SIG-M5 treated with dmso at 0.1 percent for 504 hours (cell line): ENCODE data around the gene MAD2L1.

Experiments
- DNase-seq: peaks from one replicate; lab custom pipeline; 2025; ENCODE audit not compliant: unreplicated experiment; lab: John Stamatoyannopoulos, UW

MAD2L1 gene

GRCh38 chr4:120059036-120059435 lies 7.6 kb downstream of the MAD2L1 start:
- DNase-seq: no peak

- no peak for DNase-seq
Measured at GRCh38 chr4:120057416-120057815, 9.2 kb downstream of the MAD2L1 start.

GRCh38 chr4:120056246-120056645 lies 10.4 kb downstream of the MAD2L1 start:
- peak; percentile 20 for DNase-seq

- DNase-seq: no peak
Measured at GRCh38 chr4:120055795-120056194, 10.9 kb downstream of the MAD2L1 start.

GRCh38 chr4:120055162-120055561 lies 11.5 kb downstream of the MAD2L1 start:
- DNase-seq: no peak

GRCh38 chr4:120053911-120054310 lies 12.7 kb downstream of the MAD2L1 start:
- peak; percentile 40 for DNase-seq

GRCh38 chr4:120052856-120053255 lies 13.8 kb downstream of the MAD2L1 start:
- peak; percentile 38 for DNase-seq

- DNase-seq: no peak
Measured at GRCh38 chr4:120051253-120051652, 15.4 kb downstream of the MAD2L1 start.

GRCh38 chr4:120049732-120050494 lies 16.7 kb downstream of the MAD2L1 start:
- DNase-seq: peak; percentile 84

GRCh38 chr4:120043828-120044227 lies 22.8 kb downstream of the MAD2L1 start:
- no peak for DNase-seq

GRCh38 chr4:120037411-120037810 lies 29.2 kb downstream of the MAD2L1 start:
- DNase-seq: no peak

- DNase-seq: no peak
Measured at GRCh38 chr4:120034913-120035312, 31.7 kb downstream of the MAD2L1 start.

- DNase-seq: no peak
Measured at GRCh38 chr4:120026853-120027252, 39.8 kb downstream of the MAD2L1 start.

- no peak for DNase-seq
Measured at GRCh38 chr4:120025516-120025915, 41.1 kb downstream of the MAD2L1 start.

- no peak for DNase-seq
Measured at GRCh38 chr4:120018786-120019185, 47.9 kb downstream of the MAD2L1 start.

- DNase-seq: no peak
Measured at GRCh38 chr4:120017939-120018692, 48.5 kb downstream of the MAD2L1 start.

- no peak for DNase-seq
Measured at GRCh38 chr4:120011725-120012124, 54.9 kb downstream of the MAD2L1 start.

- no peak for DNase-seq
Measured at GRCh38 chr4:120010646-120011045, 56.0 kb downstream of the MAD2L1 start.

- DNase-seq: peak; percentile 45
Measured at GRCh38 chr4:120009731-120010130, 56.9 kb downstream of the MAD2L1 start.

GRCh38 chr4:120008957-120009356 lies 57.7 kb downstream of the MAD2L1 start:
- no peak for DNase-seq

GRCh38 chr4:120007896-120008436 lies 58.7 kb downstream of the MAD2L1 start:
- DNase-seq: no peak
